Measurements from ENCODE around the gene KRT75.
"Not testable (repeated sequence)": the region's sequence is repeated elsewhere in the genome, so short reads cannot be mapped to it uniquely, and the experiment has no call there.

Gene KRT75

GRCh38 chr12:52434081-52434733 is at the start of gene KRT75:
Gene KRT75 (minus strand): TSS chr12:52434371. CDS start chr12:52434304, 67 bp downstream.
- no peak for DNase-seq (ENCODE audit: low read depth)

- no peak for DNase-seq (ENCODE audit: low read depth)
Observed at GRCh38 chr12:52480073-52480472, 45.9 kb upstream of the KRT75 start.

- DNase-seq (ENCODE audit: low read depth), result no peak
Observed at GRCh38 chr12:52477651-52478050, 43.5 kb upstream of the KRT75 start.

GRCh38 chr12:52474212-52474611 is 40.0 kb upstream of the KRT75 start:
- no peak for DNase-seq (ENCODE audit: low read depth)

- DNase-seq (ENCODE audit: low read depth), result no peak
Observed at GRCh38 chr12:52473768-52474167, 39.6 kb upstream of the KRT75 start, which contains the start of gene KRT6C. Gene KRT6C (minus strand): TSS chr12:52473805. CDS start chr12:52473737, 68 bp downstream.

- DNase-seq (ENCODE audit: low read depth), result no peak
Observed at GRCh38 chr12:52469853-52470252, 35.7 kb upstream of the KRT75 start.

GRCh38 chr12:52464897-52465296 is 30.7 kb upstream of the KRT75 start:
- no peak for DNase-seq (ENCODE audit: low read depth)

GRCh38 chr12:52461693-52462092 is 27.5 kb upstream of the KRT75 start:
- no peak for DNase-seq (ENCODE audit: low read depth)

GRCh38 chr12:52458861-52459260 is 24.7 kb upstream of the KRT75 start:
- no peak for DNase-seq (ENCODE audit: low read depth)

- no peak for DNase-seq (ENCODE audit: low read depth)
Observed at GRCh38 chr12:52455821-52456220, 21.6 kb upstream of the KRT75 start.

- DNase-seq (ENCODE audit: low read depth), result no peak
Observed at GRCh38 chr12:52454411-52455201, 20.4 kb upstream of the KRT75 start.

- DNase-seq (ENCODE audit: low read depth), result no peak
Observed at GRCh38 chr12:52452101-52452500, 17.9 kb upstream of the KRT75 start, which contains the start of gene KRT6B. Gene KRT6B (minus strand): TSS chr12:52452146. CDS start chr12:52452078, 68 bp downstream.

- no peak for DNase-seq (ENCODE audit: low read depth)
Observed at GRCh38 chr12:52448228-52448627, 14.1 kb upstream of the KRT75 start.

- DNase-seq (ENCODE audit: low read depth), result not testable (repeated sequence)
Observed at GRCh38 chr12:52447196-52447595, 13.0 kb upstream of the KRT75 start.

- no peak for DNase-seq (ENCODE audit: low read depth)
Observed at GRCh38 chr12:52446367-52447045, 12.3 kb upstream of the KRT75 start.

GRCh38 chr12:52445876-52446275 is 11.7 kb upstream of the KRT75 start:
- no peak for DNase-seq (ENCODE audit: low read depth)

GRCh38 chr12:52444647-52445595 is 10.8 kb upstream of the KRT75 start:
- no peak for DNase-seq (ENCODE audit: low read depth)

- no peak for DNase-seq (ENCODE audit: low read depth)
Observed at GRCh38 chr12:52443966-52444365, 9.8 kb upstream of the KRT75 start.

- peak; percentile 50 for DNase-seq (ENCODE audit: low read depth)
Observed at GRCh38 chr12:52442600-52443061, 8.5 kb upstream of the KRT75 start.

- no peak for DNase-seq (ENCODE audit: low read depth)
Observed at GRCh38 chr12:52441320-52441911, 7.2 kb upstream of the KRT75 start.

GRCh38 chr12:52440821-52441319 is 6.7 kb upstream of the KRT75 start:
- DNase-seq (ENCODE audit: low read depth), result peak; percentile 32
